Measurements from ENCODE around the gene DPYD. TPM values are rescaled to one million over a fixed set of nuclear protein-coding genes. Genes with fewer than 3 reads are reported as not detected.

DPYD gene
- total and polyA plus RNA-seq, 10 of the 15 experiments (the other 5 are each of a cell fraction or from before 2014, with no cell fraction given) = 5.7 to 23.8 (median 10.2) TPM

- WGBS (ENCODE audit: insufficient coverage, insufficient replicate concordance, low lambda C conversion rate, missing lambda C conversion rate) = 3% methylated on average over 2 of the region's 2 CpGs
- no TSS peak for BruUV-seq (replicated peaks)
- no peak overlapping the region for H3K4me2 ChIP-seq (ENCODE audit: control insufficient read depth, insufficient read depth)
- no peak overlapping the region for H3K27ac ChIP-seq (ENCODE audit: control insufficient read depth, insufficient read depth)
- ChIA-PET CTCF (no interaction called here), RAD21 (ENCODE audit: unreplicated experiment) (no interaction called here), POLR2A (no interaction called here), SMC1A (ENCODE audit: uncharacterized antibody, unreplicated experiment) (no interaction called here)
- in situ Hi-C loops (cut with MboI) (no loop called here), intact Hi-C loops (cut with micrococcal nuclease; ENCODE audit: unreplicated experiment) (no loop called here)
- H2AFZ ChIP-seq (ENCODE audit: control insufficient read depth, low read depth, low read length) = no peak overlapping the region
- H3K27me3 ChIP-seq (replicated peaks in 1 of 2; ENCODE audit: control insufficient read depth in 2 of 2, insufficient read depth in 2 of 2, low read length in 1 of 2) = no peaks in the 10 kb centered on the region
- DNase-seq (ENCODE audit: low read depth, low spot score) (no peak), FAIRE-seq (no peak), ATAC-seq (no peak)
- no peaks in the 10 kb centered on the region for H3K9me3 ChIP-seq (replicated peaks; ENCODE audit: control insufficient read depth, insufficient read depth, low read length)
- no peak overlapping the region for H3K4me3 ChIP-seq
- no peaks in the 10 kb centered on the region for H3K4me1 ChIP-seq (ENCODE audit: control insufficient read depth, insufficient read depth, low read length)
- no peaks in the 10 kb centered on the region for H4K20me1 ChIP-seq (ENCODE audit: control insufficient read depth, insufficient read depth)
- H3K79me2 ChIP-seq (ENCODE audit: control insufficient read depth, insufficient read depth, low read length) = no peaks in the 10 kb centered on the region
- H3K9ac ChIP-seq (ENCODE audit: control insufficient read depth, insufficient read depth, low read length) = no peak overlapping the region
- H3K36me3 ChIP-seq (ENCODE audit: control insufficient read depth in 2 of 2, insufficient read depth in 2 of 2, low read length in 1 of 2) = no peaks in the 10 kb centered on the region
- TF ChIP-seq LARP7 (IDR thresholded peaks at IDR 0.05) (no peak), ZBTB4 (CRISPR knock-in tag; IDR thresholded peaks at IDR 0.05) (no peak), BMI1 (IDR thresholded peaks at IDR 0.05; ENCODE audit: borderline replicate concordance) (no peak), MAX (IDR thresholded peaks at IDR 0.05; ENCODE audit: low read depth, low read length) (no peak), EP300 (IDR thresholded peaks at IDR 0.05; ENCODE audit: borderline replicate concordance in 1 of 2, control insufficient read depth in 1 of 2, low read depth in 2 of 2, low read length in 2 of 2) (no peak), STAT1 (conservative IDR thresholded peaks at IDR 0.05) (no peak), CEBPZ (IDR thresholded peaks at IDR 0.05; ENCODE audit: low read depth, low read length) (no peak), CHD1 (IDR thresholded peaks at IDR 0.05; ENCODE audit: low read depth, low read length) (no peak), FOXM1 (IDR thresholded peaks at IDR 0.05; ENCODE audit: low read depth, low read length) (no peak), MTA2 (IDR thresholded peaks at IDR 0.05; ENCODE audit: low read depth) (no peak), ZBTB11 (CRISPR knock-in tag; IDR thresholded peaks at IDR 0.05) (no peak), SUZ12 (IDR thresholded peaks at IDR 0.05; ENCODE audit: unreplicated experiment) (no peak), POLR2A (IDR thresholded peaks at IDR 0.05; ENCODE audit: low read depth, low read length) (no peak)
- TF ChIP-seq, protein P1, sequence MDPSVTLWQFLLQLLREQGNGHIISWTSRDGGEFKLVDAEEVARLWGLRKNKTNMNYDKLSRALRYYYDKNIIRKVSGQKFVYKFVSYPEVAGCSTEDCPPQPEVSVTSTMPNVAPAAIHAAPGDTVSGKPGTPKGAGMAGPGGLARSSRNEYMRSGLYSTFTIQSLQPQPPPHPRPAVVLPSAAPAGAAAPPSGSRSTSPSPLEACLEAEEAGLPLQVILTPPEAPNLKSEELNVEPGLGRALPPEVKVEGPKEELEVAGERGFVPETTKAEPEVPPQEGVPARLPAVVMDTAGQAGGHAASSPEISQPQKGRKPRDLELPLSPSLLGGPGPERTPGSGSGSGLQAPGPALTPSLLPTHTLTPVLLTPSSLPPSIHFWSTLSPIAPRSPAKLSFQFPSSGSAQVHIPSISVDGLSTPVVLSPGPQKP (IDR thresholded peaks at IDR 0.05; ENCODE audit: low read depth, low read length) = no peak
Observed at GRCh38 chr1:97936976-97937375, 16.1 kb upstream of the DPYD start.

Data from GM12878 (cell line).